H1 (cell line): ENCODE results near the gene MAPRE2. TPM values are rescaled to one million over a fixed set of nuclear protein-coding genes. Genes with fewer than 3 reads are reported as not detected.

Experiments used
- CTCF ChIA-PET: fragments of 300-600 bp; sonication (Branson Sonifier 250); formaldehyde crosslinking; loops from one replicate; lab custom pipeline; 2021; ENCODE audit not compliant: partially characterized antibody; lab: Charles Lee
- POLR2A ChIA-PET: fragments of 300-600 bp; sonication (Branson Sonifier 250); formaldehyde crosslinking; loops from one replicate; lab custom pipeline; 2021; ENCODE audit warnings: inconsistent platforms; ENCODE audit not compliant: partially characterized antibody; lab: Charles Lee
- DNase-seq, 2 experiments: peaks; one replicate each; pipeline versions ENCODE4 v3.0.0 to v3.0.0-alpha.2; 2010 to 2022; ENCODE audit warnings: low spot score in 2 of 2, low read depth in 1 of 2, mixed read lengths in 1 of 2
- FAIRE-seq: peaks from 2 replicates; lab custom pipeline; 2011; peaks lifted over from hg19 to GRCh38; lab: Jason Lieb, UNC
- H2AFZ ChIP-seq: 2 replicates; pipeline ENCODE4 v1.8.1; 2012; ENCODE audit warnings: low read length, inconsistent platforms
- H2AK5ac ChIP-seq: 2 replicates; pipeline ENCODE4 v1.6.1; 2013; ENCODE audit warnings: low read depth, low read length
- H2BK120ac ChIP-seq: replicated peaks from 2 replicates; pipeline ENCODE3; 2013; ENCODE audit warnings: low read depth, low read length, inconsistent platforms
- H2BK12ac ChIP-seq: 2 replicates; pipeline ENCODE4 v1.6.1; 2013; ENCODE audit warnings: low read depth, low read length
- H2BK15ac ChIP-seq: 2 replicates; pipeline ENCODE4 v1.6.1; 2013; ENCODE audit warnings: low read length
- H2BK20ac ChIP-seq: 2 replicates; pipeline ENCODE4 v1.6.1; 2013; ENCODE audit warnings: low read length
- H2BK5ac ChIP-seq: 2 replicates; pipeline ENCODE4 v1.6.1; 2013; ENCODE audit warnings: low read depth, low read length
- H3K14ac ChIP-seq: 2 replicates; pipeline ENCODE4 v1.6.1; 2013; ENCODE audit warnings: inconsistent platforms; ENCODE audit not compliant: insufficient read length
- H3K18ac ChIP-seq: 2 replicates; pipeline ENCODE4 v1.6.1; 2013; ENCODE audit warnings: low read length; ENCODE audit errors: extremely low read depth
- H3K23ac ChIP-seq: 2 replicates; pipeline ENCODE4 v1.6.1; 2013; ENCODE audit warnings: inconsistent platforms; ENCODE audit not compliant: insufficient read length
- H3K23me2 ChIP-seq: 2 replicates; pipeline ENCODE4 v1.6.1; 2013; ENCODE audit warnings: low read depth, low read length
- H3K27ac ChIP-seq: 2 replicates; pipeline ENCODE4 v1.6.1; 2011; ENCODE audit warnings: low read depth, low read length, inconsistent platforms
- H3K27me3 ChIP-seq, 4 experiments: replicated peaks in 1 of 4; 1 replicate in 1 of 4; 2 replicates in 3 of 4; pipeline versions ENCODE4 v1.6.1 to v1.8.1; 2011 to 2013; ENCODE audit warnings: low read length in 3 of 4, mild to moderate bottlenecking in 3 of 4, inconsistent platforms in 2 of 4, mixed read lengths in 2 of 4, moderate library complexity in 1 of 4; ENCODE audit not compliant: control insufficient read depth in 3 of 4, insufficient read depth in 3 of 4; ENCODE audit errors: extremely low read depth in 1 of 4
- H3K36me3 ChIP-seq, 4 experiments: 2 replicates each; pipeline versions ENCODE4 v1.6.1 to v1.8.1; 2011 to 2013; ENCODE audit warnings: mild to moderate bottlenecking in 4 of 4, low read length in 3 of 4, moderate library complexity in 2 of 4, control low read depth in 1 of 4, inconsistent platforms in 1 of 4; ENCODE audit not compliant: insufficient read depth in 4 of 4, control insufficient read depth in 2 of 4
- H3K4ac ChIP-seq: replicated peaks from 2 replicates; pipeline ENCODE3; 2013; ENCODE audit warnings: low read length, low read depth, mixed read lengths, inconsistent platforms; ENCODE audit not compliant: insufficient read length
- H3K4me1 ChIP-seq, 4 experiments: replicated peaks in 1 of 4; 1 replicate in 1 of 4; 2 replicates in 3 of 4; pipeline versions ENCODE4 v1.6.1 to v1.8.1; 2011 to 2013; ENCODE audit warnings: low read length in 3 of 4, inconsistent platforms in 2 of 4, mixed read lengths in 1 of 4; ENCODE audit not compliant: insufficient read depth in 4 of 4, control insufficient read depth in 3 of 4
- H3K4me2 ChIP-seq, 2 experiments: 2 replicates each; pipeline versions ENCODE4 v1.6.1 to v1.8.1; 2011 to 2013; ENCODE audit warnings: low read depth in 2 of 2, low read length in 2 of 2, control low read depth in 1 of 2, inconsistent platforms in 1 of 2, mild to moderate bottlenecking in 1 of 2; ENCODE audit not compliant: insufficient read depth in 1 of 2
- H3K4me3 ChIP-seq, 4 experiments: fragments of 200-600, 300-600 bp in 1 of 4; sonication (generic), shearing (Covaris generic), sonication (Bioruptor Twin) in 1 of 4; 2 replicates each; pipeline versions ENCODE4 v1.5.1 to v1.8.1; 2011 to 2016; ENCODE audit warnings: low read length in 4 of 4, low read depth in 3 of 4, control low read depth in 2 of 4, inconsistent platforms in 2 of 4, mild to moderate bottlenecking in 2 of 4, mixed read lengths in 1 of 4, moderate library complexity in 1 of 4; ENCODE audit not compliant: insufficient read depth in 2 of 4; ENCODE audit errors: extremely low read depth in 1 of 4
- H3K56ac ChIP-seq: replicated peaks from 2 replicates; pipeline ENCODE3; 2013; ENCODE audit warnings: low read depth, mild to moderate bottlenecking, mixed read lengths, low read length, inconsistent platforms; ENCODE audit not compliant: insufficient read length
- H3K79me1 ChIP-seq: 2 replicates; pipeline ENCODE4 v1.6.1; 2013; ENCODE audit warnings: low read depth, low read length, control low read depth
- H3K79me2 ChIP-seq, 2 experiments: 2 replicates each; pipeline versions ENCODE4 v1.6.1 to v1.8.1; 2012 to 2013; ENCODE audit warnings: low read length in 2 of 2, mild to moderate bottlenecking in 2 of 2, inconsistent platforms in 1 of 2; ENCODE audit not compliant: insufficient read depth in 2 of 2, control insufficient read depth in 1 of 2
- H3K9ac ChIP-seq, 4 experiments: replicated peaks in 1 of 4; 1 replicate in 1 of 4; 2 replicates in 3 of 4; pipeline versions ENCODE4 v1.6.1 to v1.8.1; 2011 to 2013; ENCODE audit warnings: low read depth in 3 of 4, low read length in 3 of 4, control low read depth in 2 of 4, mild to moderate bottlenecking in 2 of 4, moderate library complexity in 2 of 4, inconsistent platforms in 1 of 4; ENCODE audit errors: extremely low read depth in 1 of 4
- H3K9me3 ChIP-seq, 2 experiments: 2 replicates each; pipeline versions ENCODE4 v1.6.1 to v1.8.1; 2012 to 2013; ENCODE audit warnings: mild to moderate bottlenecking in 2 of 2, moderate library complexity in 2 of 2, control low read depth in 1 of 2, inconsistent platforms in 1 of 2, low read depth in 1 of 2, low read length in 1 of 2, mixed read lengths in 1 of 2; ENCODE audit not compliant: insufficient read depth in 2 of 2
- H4K20me1 ChIP-seq, 2 experiments: replicated peaks in 1 of 2; 2 replicates each; pipeline versions ENCODE3 to v1.8.1; 2011 to 2013; ENCODE audit warnings: inconsistent platforms in 2 of 2, low read length in 2 of 2, mild to moderate bottlenecking in 1 of 2; ENCODE audit not compliant: insufficient read depth in 2 of 2, control insufficient read depth in 1 of 2
- H4K5ac ChIP-seq: 2 replicates; pipeline ENCODE4 v1.6.1; 2013; ENCODE audit warnings: low read length, low read depth, mixed read lengths, inconsistent platforms; ENCODE audit not compliant: insufficient read length
- H4K8ac ChIP-seq: 2 replicates; pipeline ENCODE4 v1.8.0; 2013; ENCODE audit warnings: mild to moderate bottlenecking, moderate library complexity, low read length, inconsistent platforms; ENCODE audit not compliant: insufficient read depth; ENCODE audit errors: extremely low read depth
- H4K91ac ChIP-seq: replicated peaks from 2 replicates; pipeline ENCODE3; 2013; ENCODE audit warnings: low read length, mixed read lengths, inconsistent platforms; ENCODE audit not compliant: insufficient read length
- EP300 ChIP-seq, 2 experiments: IDR thresholded peaks; 1 replicate in 1 of 2; 2 replicates in 1 of 2; pipeline ENCODE4 v1.6.1; 2011 to 2012; ENCODE audit warnings: low read depth in 2 of 2, low read length in 2 of 2, mild to moderate bottlenecking in 2 of 2, borderline replicate concordance in 1 of 2, inconsistent platforms in 1 of 2, moderate library complexity in 1 of 2
- HDAC6 ChIP-seq: IDR thresholded peaks from one replicate; pipeline ENCODE4 v1.7.1; 2012; ENCODE audit warnings: low read depth, mild to moderate bottlenecking, inconsistent platforms, low read length, moderate library complexity
- KDM4A ChIP-seq: IDR thresholded peaks from one replicate; pipeline ENCODE4 v1.7.1; 2012; ENCODE audit warnings: low read depth, mild to moderate bottlenecking, moderate library complexity, low read length, inconsistent platforms; ENCODE audit not compliant: severe bottlenecking
- NANOG ChIP-seq: IDR thresholded peaks from 2 replicates; pipeline ENCODE4 v1.6.1; 2011; ENCODE audit warnings: low read length, low read depth, mild to moderate bottlenecking, inconsistent platforms; ENCODE audit not compliant: insufficient read depth, poor library complexity, severe bottlenecking
- NRF1 ChIP-seq: IDR thresholded peaks from 2 replicates; pipeline ENCODE4 v1.6.1; 2011; ENCODE audit warnings: mild to moderate bottlenecking, low read depth, low read length, improper control_type of control experiment
- POLR2A ChIP-seq, 2 experiments: IDR thresholded peaks; 1 replicate in 1 of 2; 2 replicates in 1 of 2; pipeline ENCODE4 v1.6.1; 2011; ENCODE audit warnings: low read depth in 2 of 2, low read length in 2 of 2, mild to moderate bottlenecking in 2 of 2; ENCODE audit errors: control extremely low read depth in 1 of 2
- RFX5 ChIP-seq: IDR thresholded peaks from 2 replicates; pipeline ENCODE4 v1.6.1; 2011; ENCODE audit warnings: low read depth, low read length, improper control_type of control experiment, borderline replicate concordance
- SIRT6 ChIP-seq: IDR thresholded peaks from one replicate; pipeline ENCODE4 v1.7.1; 2012; ENCODE audit warnings: low read length, inconsistent platforms
- SP1 ChIP-seq: IDR thresholded peaks from 2 replicates; pipeline ENCODE4 v1.6.1; 2011; ENCODE audit warnings: low read depth, low read length
- TAF1 ChIP-seq: IDR thresholded peaks from 2 replicates; pipeline ENCODE4 v1.6.1; 2011; ENCODE audit warnings: mild to moderate bottlenecking, low read depth, low read length
- TAF7 ChIP-seq: optimal IDR thresholded peaks from 2 replicates; pipeline ENCODE3; 2011; ENCODE audit warnings: low read depth, mild to moderate bottlenecking, inconsistent platforms, low read length, moderate library complexity, borderline replicate concordance
- YY1 ChIP-seq: IDR thresholded peaks from 2 replicates; pipeline ENCODE4 v1.6.1; 2011; ENCODE audit warnings: low read depth, mild to moderate bottlenecking, low read length
- ZNF274 ChIP-seq: IDR thresholded peaks from 2 replicates; pipeline ENCODE4 v1.7.0; 2012; ENCODE audit warnings: low read length, borderline replicate concordance; ENCODE audit errors: extremely low read depth
- WGBS, 2 experiments: shearing (Covaris generic) in 1 of 2; methylation state at CpG; one replicate each; pipeline versions ENCODE4 v1.1.6 to v1.1.7; 2013 to 2015; ENCODE audit warnings: low lambda C conversion rate in 2 of 2, mixed read lengths in 2 of 2, inconsistent platforms in 1 of 2, low coverage in 1 of 2, missing lambda C conversion rate in 1 of 2; ENCODE audit not compliant: insufficient replicate concordance in 2 of 2, insufficient coverage in 1 of 2, insufficient read length in 1 of 2; ENCODE audit errors: extremely low coverage in 1 of 2, missing lambda C conversion rate in 1 of 2; 5-methylcytosine and 5-hydroxymethylcytosine counted together
- polyA plus RNA-seq, 7 experiments: library from polyadenylated mRNA; depleted of rRNA in 3 of 7; stranded (reverse) in 5 of 7; unstranded in 2 of 7; fragments of >200 nt in 5 of 7; fragments of 200-250 nt in 2 of 7; gene quantifications; 1 replicate in 5 of 7; 2 replicates in 1 of 7; 4 replicates in 1 of 7; pipeline versions ENCODE4 v1.2.1 to v1.2.3, GENCODE V29; 2011 to 2013; ENCODE audit warnings: missing spikeins in 2 of 7, mixed read lengths in 2 of 7
- total RNA-seq: library from RNA; stranded (reverse); fragmentation: NEBNext Ultra II Directional; extraction: Animal tissue kit (Norgen Biotek cat#: 25700); gene quantifications from 2 replicates; pipeline ENCODE4 v1.2.1, GENCODE V29; 2021

Gene MAPRE2
- total and polyA plus RNA-seq, 2 of the 8 experiments (the other 6 are each of a cell fraction or from before 2014, with no cell fraction given) = 32.6 to 33.1 TPM

- Histone ChIP-seq H3K79me1 (0 out of 2 replicates have a peak, but pooled peaks cover under 1% of the 10 kb centered on the region), H3K56ac (no peak overlapping the region)
- POLR2A ChIA-PET = no interaction called here
- no peak for TF ChIP-seq TAF1
- no peak for TF ChIP-seq NRF1
- TF ChIP-seq RFX5 = no peak
- no peak for TF ChIP-seq YY1
- TF ChIP-seq EP300 (IDR thresholded peaks at IDR 0.05; ENCODE audit: borderline replicate concordance in 1 of 2, low read depth in 2 of 2, low read length in 2 of 2) = no peak
- no peak for TF ChIP-seq HDAC6
- TF ChIP-seq SP1 = no peak
- TF ChIP-seq SIRT6 = no peak
- TF ChIP-seq KDM4A = no peak
- no peak for TF ChIP-seq NANOG
- no peak for TF ChIP-seq TAF7
- no peak for TF ChIP-seq ZNF274
- no peak for TF ChIP-seq POLR2A (IDR thresholded peaks at IDR 0.05; ENCODE audit: control extremely low read depth in 1 of 2, low read depth in 2 of 2, low read length in 2 of 2)
Measured at GRCh38 chr18:35076135-35076924, 35.1 kb downstream of the MAPRE2 start.

More at GRCh38 chr18:35076135-35076924, 35.1 kb downstream of the MAPRE2 start:
- Histone ChIP-seq H3K4me2 (no peak overlapping the region), H2BK120ac (no peak overlapping the region), H4K20me1 (no peaks in the 10 kb centered on the region), H3K27me3 (no peaks in the 10 kb centered on the region), H3K14ac (no peak overlapping the region), H2BK15ac (no peak overlapping the region), H3K9me3 (no peaks in the 10 kb centered on the region), H2AFZ (no peak overlapping the region), H3K18ac (no peak overlapping the region), H3K36me3 (no peaks in the 10 kb centered on the region), H3K4me3 (no peak overlapping the region), H3K4ac (no peak overlapping the region), H2AK5ac (no peak overlapping the region), H4K91ac (no peak overlapping the region), H3K27ac (no peak overlapping the region), H2BK5ac (no peak overlapping the region), H3K79me2 (no peaks in the 10 kb centered on the region), H3K23me2 (no peaks in the 10 kb centered on the region), H2BK20ac (no peak overlapping the region), H4K8ac (no peak overlapping the region), H3K9ac (no peak overlapping the region), H2BK12ac (no peak overlapping the region), H4K5ac (no peak overlapping the region), H3K4me1 (peaks cover 0 to 3% (median 2%) of the 10 kb centered on the region in 4 experiments; a peak in 4 of 7 replicates), H3K23ac (no peak overlapping the region)
- FAIRE-seq (no peak), DNase-seq (no peak)
- WGBS, 2 experiments = 65% methylated on average over 4 of the region's 4 CpGs; no CpG with 5 or more reads in 1 of the 2 experiments
- CTCF ChIA-PET = interaction anchor here (0.6 to 1.0 kb wide), 2 partner anchors 39 to 758 kb away, joined by 3 to 5 read pairs; no protein-coding TSS in a partner anchor
